DMS153 treated with DMSO at 0.1 percent for 48 hours (cell line): ENCODE data around the gene KIAA1549.
A peak's percentile ranks its signal among the peaks of the same experiment; 100 is the strongest.

ENCODE experiments used
- DNase-seq: peaks from one replicate; lab custom pipeline; 2025; ENCODE audit not compliant: unreplicated experiment; lab: John Stamatoyannopoulos, UW

KIAA1549 gene

GRCh38 chr7:138886501-138886917 is 94.7 kb downstream of the KIAA1549 start:
- peak; percentile 7 for DNase-seq

DNA sequence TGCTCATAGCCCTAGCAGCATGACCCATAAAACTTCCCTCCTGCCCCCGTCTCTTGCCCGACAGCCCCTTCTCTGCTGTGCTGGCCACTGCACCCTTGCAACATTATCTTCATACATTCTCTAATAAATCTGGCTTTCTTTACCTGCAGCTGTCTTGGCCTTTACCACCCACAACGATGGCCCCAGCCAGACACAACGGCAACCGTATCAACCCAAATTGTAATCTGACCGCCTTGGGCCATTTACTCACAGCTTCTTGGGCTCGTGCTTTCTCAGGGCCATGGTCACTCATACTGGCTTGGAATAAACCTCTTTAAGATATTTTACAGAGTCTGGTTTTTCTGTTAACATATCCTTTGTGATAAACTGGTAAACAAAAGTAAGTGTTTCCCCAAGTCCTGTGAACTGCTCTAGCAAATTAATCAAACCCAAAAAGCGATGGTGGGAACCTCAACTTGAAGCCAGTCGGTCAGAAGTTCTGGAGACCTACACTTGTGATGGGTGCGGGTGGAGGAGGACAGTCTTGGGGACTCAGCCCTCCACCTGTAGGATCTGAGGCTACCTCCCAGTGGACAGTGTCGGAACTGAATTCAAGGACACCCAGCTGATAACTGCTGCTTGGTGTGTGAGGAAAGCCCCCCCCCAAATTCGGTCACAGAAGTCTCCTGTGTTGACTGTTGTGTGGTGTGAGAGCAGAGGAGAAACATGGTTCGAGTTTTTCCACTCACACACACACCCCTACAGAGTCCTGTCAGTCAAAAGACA is 95.6 kb downstream of the KIAA1549 start:
- no peak for DNase-seq

- no peak for DNase-seq
Observed at GRCh38 chr7:138882249-138882648, 98.9 kb downstream of the KIAA1549 start.

DNA sequence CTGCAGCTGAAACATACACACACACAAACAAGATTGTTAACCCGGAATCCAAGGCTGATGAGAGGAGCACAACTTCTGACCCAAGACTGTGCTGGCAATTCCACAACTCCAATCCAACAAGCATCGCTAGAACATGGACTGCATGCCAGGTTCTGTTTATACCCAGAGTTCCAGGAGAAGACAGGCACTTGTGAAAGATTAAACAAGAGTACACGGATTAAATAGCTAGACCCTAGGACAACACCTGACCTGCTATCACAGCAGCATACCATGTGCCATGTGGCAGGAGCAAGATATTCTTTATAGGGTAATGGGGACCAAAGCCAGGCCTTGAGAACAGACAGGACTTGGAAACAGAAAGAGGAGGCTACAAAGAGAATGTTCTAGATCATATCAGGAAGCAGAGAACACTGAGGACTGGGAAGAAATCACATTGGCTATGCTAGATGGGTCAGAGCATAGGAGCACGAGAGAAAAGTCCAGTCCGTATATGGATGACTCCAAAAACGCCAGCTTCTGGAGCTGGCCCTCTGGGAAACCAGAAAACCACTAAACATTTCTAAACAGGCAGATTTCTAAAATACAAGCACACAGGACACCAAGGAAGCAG is 99.5 kb downstream of the KIAA1549 start:
- no peak for DNase-seq

DNA sequence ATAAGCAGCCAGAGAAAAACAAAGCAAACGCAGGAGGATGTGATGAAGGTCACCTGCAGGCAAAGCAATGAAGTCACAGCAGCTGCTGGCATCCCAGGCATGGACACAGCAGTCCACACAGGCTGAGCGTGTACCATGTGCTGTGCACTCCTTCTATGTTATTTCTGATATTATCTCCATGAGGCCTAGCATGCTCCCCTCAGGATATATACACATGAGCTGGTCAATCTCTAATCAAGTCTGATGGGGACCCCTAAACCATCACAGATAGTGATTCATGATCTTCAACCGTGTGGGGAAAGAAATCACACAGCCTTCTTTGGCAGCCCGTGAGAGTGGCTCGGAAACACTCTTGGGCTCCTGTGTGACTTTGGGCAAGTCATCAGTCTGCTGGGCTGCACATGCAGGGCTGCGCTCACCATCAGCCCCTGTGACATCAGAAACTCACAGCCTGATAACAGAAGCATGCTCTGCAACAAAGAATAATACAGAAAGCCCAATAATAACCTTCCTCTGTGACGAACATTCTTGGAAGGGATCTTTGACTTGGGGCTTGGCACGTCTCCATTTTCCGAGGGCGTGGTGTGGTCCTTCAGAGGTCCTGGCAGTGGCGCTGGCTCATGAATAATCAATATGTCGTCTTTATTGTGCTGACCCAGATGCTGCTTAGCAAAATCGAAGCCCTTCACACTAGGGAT is 100.2 kb downstream of the KIAA1549 start:
- no peak for DNase-seq

DNA sequence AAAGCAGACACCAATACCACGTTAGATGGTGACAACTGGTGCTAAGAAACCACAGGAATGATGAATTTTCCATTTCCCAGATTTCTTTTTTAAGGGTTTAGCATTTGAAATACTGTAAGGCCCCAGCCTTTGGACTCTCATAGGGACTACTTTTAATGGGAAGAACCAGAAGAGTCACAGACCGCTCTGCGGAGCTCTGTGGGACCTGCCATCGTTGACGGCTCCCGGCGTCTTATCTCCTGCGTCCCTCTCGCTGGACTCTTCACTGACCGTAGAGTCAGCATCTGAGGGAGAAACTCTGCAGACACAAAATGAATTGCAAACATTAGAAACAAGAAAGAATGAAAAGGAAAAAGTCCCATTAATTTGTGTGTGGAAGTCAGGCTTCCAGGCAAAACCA is 101.8 kb downstream of the KIAA1549 start:
- DNase-seq = no peak

DNA sequence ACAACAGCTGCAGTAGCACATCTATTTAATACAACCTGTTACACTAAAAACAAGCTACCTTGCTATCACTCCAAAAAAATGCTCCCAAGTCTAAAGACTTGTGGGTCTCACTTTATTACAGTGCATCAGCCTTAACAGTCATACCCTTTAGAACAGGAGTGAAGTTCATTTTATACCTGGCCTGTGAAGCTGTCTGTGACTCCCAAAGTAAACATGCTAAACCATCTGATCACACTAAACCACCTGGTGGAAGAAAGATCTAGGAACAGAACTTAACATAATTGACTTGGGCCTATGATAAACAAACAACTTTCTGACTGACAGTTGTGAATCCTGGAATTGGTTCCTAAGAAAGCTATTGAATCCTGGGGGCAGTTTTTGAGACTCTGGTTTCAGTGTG is 102.3 kb downstream of the KIAA1549 start:
- DNase-seq = no peak

GRCh38 chr7:138878051-138878450 is 103.1 kb downstream of the KIAA1549 start:
- DNase-seq = no peak

GRCh38 chr7:138876326-138876725 is 104.9 kb downstream of the KIAA1549 start:
- DNase-seq = no peak

DNA sequence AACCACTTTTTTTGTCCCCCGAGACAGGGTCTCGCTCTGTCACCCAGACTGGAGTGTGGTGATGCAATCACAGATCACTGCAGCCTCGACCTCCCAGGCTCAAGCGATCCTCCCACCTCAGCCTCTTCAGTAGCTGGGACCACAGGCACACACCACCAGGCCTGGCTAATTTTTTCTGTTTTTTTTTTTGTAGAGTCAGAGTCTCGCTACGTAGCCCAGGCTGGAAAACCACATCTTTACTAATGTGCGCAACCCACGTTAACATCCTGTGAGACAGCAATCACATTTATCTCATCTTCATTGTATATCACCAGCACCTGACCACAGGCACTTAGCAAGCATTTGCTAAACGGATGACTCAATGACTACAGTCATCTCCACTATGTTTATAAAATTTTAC is 105.4 kb downstream of the KIAA1549 start:
- DNase-seq = no peak

GRCh38 chr7:138873220-138873892 is 107.8 kb downstream of the KIAA1549 start:
- DNase-seq = no peak

GRCh38 chr7:138872576-138872975 is 108.6 kb downstream of the KIAA1549 start:
- no peak for DNase-seq

DNA sequence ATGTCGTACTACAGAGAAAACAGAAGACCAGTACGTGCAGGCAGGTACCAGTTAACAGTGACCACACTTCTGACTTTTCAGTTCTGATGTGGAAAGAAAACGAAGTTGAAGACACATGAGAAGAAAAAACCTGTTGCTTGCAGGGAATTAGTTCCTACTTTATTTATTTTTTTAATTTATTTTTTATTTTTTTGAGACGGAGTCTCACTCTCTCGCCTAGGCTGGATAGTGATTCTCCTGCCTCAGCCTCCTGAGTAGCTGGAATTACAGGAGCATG is 109.4 kb downstream of the KIAA1549 start:
- DNase-seq = no peak

GRCh38 chr7:138871065-138871813 is 110.0 kb downstream of the KIAA1549 start:
- DNase-seq = no peak

DNA sequence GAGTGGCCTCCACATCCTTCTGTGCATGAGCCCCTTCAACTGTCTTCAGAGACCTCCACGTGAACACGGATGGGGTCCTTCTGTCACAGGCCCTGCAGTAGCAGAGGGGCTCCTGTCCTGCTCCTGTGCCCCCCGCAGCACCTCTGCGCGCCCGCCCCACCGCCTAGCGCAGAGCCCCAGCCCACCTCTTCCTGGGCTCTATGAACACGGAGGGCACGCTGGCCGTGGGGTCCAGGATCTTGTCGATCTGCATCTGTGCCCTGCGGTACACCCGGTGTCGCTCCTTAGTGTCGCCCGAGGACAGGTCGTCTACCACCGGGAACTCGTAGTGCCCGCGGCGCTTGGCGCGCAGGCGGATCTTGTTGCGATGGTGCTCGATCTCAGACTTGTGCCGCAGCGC is 111.8 kb downstream of the KIAA1549 start:
- DNase-seq = no peak

- no peak for DNase-seq
Observed at GRCh38 chr7:138868711-138869110, 112.5 kb downstream of the KIAA1549 start.

GRCh38 chr7:138867744-138868143 is 113.4 kb downstream of the KIAA1549 start:
- DNase-seq = no peak

GRCh38 chr7:138866353-138866752 is 114.8 kb downstream of the KIAA1549 start:
- DNase-seq = no peak

DNA sequence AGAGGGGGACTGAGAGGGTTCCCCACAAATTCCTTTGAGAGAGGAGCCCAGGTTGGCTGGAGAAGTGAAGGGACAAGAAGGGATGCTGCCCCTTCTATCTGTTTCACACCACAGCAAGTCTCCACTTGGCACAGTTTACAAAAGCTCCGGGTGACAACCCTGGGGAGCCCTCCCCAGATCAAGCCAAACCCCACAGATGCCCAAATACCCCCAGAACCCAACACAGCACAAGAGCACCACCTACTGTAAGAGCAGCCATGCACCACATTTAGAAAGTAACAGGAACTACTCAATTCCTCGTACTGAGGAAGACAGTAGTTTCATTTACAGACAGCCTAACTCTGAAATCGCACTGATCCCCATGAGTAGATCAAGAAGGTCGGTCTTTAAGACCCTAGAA is 115.3 kb downstream of the KIAA1549 start:
- DNase-seq = no peak

DNA sequence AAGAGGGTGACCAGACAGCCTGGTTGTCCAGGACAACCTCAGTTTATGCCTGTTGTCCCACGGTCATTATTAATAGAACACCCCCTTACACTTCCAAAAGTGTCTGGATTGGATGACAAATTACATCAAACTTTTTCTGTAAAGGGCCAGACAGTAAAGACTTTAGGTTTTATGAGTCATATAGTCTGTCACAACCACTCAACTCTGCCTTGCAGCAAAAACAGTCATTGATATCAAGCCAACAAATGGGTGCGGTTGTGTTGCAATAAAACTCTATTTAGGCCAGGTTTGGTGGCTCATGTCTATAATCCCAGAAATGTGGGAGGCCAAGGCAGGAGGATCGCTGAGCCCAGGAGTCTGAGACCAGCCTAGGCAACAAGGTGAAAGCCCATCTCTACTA is 116.5 kb downstream of the KIAA1549 start:
- no peak for DNase-seq

DNA sequence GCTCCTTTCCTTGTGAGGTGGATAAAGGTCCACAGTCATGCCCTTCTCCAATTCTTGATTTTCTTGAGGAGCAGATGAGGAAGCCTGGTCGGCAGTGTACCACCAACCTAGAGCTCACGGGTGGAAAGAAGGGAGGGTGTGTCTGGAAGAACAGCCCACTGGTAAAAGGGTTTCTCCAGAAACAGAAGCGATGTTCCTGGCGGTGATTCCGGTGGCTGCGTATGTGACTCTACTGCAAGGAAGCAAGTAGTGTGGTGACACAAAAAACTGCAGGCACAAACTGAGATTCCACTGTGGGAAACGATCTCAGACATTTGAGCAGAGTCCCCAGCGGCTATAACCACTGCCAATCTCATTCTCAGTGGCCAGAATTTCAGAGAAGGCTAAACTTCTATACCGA is 117.3 kb downstream of the KIAA1549 start:
- DNase-seq = no peak
